ENCODE measurements around the gene SLC23A3. TPM values are rescaled to one million over a fixed set of nuclear protein-coding genes. Genes with fewer than 3 reads are reported as not detected.

The SLC23A3 gene
- total and polyA plus RNA-seq, 10 of the 15 experiments (the other 5 are each of a cell fraction or from before 2014, with no cell fraction given) = 0.07 to 1.0 (median 0.40) TPM; not detected in 1

GRCh38 chr2:219197388-219197787 is 27.6 kb upstream of the SLC23A3 start:
- Histone ChIP-seq H3K4me3 (no peak overlapping the region), H3K9ac (ENCODE audit: control insufficient read depth, insufficient read depth, low read length) (no peak overlapping the region), H2AFZ (ENCODE audit: control insufficient read depth, low read depth, low read length) (no peak overlapping the region), H3K4me1 (ENCODE audit: control insufficient read depth, insufficient read depth, low read length) (no peaks in the 10 kb centered on the region), H3K27ac (ENCODE audit: control insufficient read depth, insufficient read depth) (no peak overlapping the region), H3K36me3 (ENCODE audit: control insufficient read depth in 2 of 2, insufficient read depth in 2 of 2, low read length in 1 of 2) (no peaks in the 10 kb centered on the region), H3K27me3 (replicated peaks in 1 of 2; ENCODE audit: control insufficient read depth in 2 of 2, insufficient read depth in 2 of 2, low read length in 1 of 2) (no peaks in the 10 kb centered on the region), H4K20me1 (ENCODE audit: control insufficient read depth, insufficient read depth) (no peaks in the 10 kb centered on the region), H3K9me3 (replicated peaks; ENCODE audit: control insufficient read depth, insufficient read depth, low read length) (no peaks in the 10 kb centered on the region), H3K79me2 (ENCODE audit: control insufficient read depth, insufficient read depth, low read length) (no peaks in the 10 kb centered on the region), H3K4me2 (ENCODE audit: control insufficient read depth, insufficient read depth) (no peak overlapping the region)
- intact Hi-C loops (cut with micrococcal nuclease; ENCODE audit: unreplicated experiment) = no loop called here
- ChIA-PET RAD21 (ENCODE audit: unreplicated experiment) (interaction anchor here (1.0 kb wide), 1 partner anchor 9 kb away, joined by 3 read pairs; no protein-coding TSS in a partner anchor), SMC1A (ENCODE audit: uncharacterized antibody, unreplicated experiment) (no interaction called here), POLR2A (interaction anchor here (0.7 kb wide), 1 partner anchor 61 kb away, joined by 3 read pairs; no protein-coding TSS in a partner anchor), CTCF (interaction anchor here (0.7 to 1.3 kb wide), 3 partner anchors 17 to 26 kb away, joined by 3 read pairs; no protein-coding TSS in a partner anchor)
- 0% methylated on average over 1 of the region's 1 CpG for WGBS (ENCODE audit: insufficient coverage, insufficient replicate concordance, low lambda C conversion rate, missing lambda C conversion rate)
- ATAC-seq (no peak), DNase-seq (ENCODE audit: low read depth, low spot score) (no peak), FAIRE-seq (no peak)
- BruUV-seq (replicated peaks) = no TSS peak
- in situ Hi-C loops (cut with MboI) = no loop called here
- no peak for TF ChIP-seq TCF3 (IDR thresholded peaks at IDR 0.05; ENCODE audit: borderline replicate concordance, insufficient read depth, low read depth, low read length)
- TF ChIP-seq YBX1 (IDR thresholded peaks at IDR 0.05) = no peak
- TF ChIP-seq, protein P1, sequence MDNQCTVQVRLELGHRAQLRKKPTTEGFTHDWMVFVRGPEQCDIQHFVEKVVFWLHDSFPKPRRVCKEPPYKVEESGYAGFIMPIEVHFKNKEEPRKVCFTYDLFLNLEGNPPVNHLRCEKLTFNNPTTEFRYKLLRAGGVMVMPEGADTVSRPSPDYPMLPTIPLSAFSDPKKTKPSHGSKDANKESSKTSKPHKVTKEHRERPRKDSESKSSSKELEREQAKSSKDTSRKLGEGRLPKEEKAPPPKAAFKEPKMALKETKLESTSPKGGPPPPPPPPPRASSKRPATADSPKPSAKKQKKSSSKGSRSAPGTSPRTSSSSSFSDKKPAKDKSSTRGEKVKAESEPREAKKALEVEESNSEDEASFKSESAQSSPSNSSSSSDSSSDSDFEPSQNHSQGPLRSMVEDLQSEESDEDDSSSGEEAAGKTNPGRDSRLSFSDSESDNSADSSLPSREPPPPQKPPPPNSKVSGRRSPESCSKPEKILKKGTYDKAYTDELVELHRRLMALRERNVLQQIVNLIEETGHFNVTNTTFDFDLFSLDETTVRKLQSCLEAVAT (IDR thresholded peaks at IDR 0.05) = no peak

- H3K4me3 ChIP-seq = no peak overlapping the region
- RAD21 ChIA-PET (ENCODE audit: unreplicated experiment) = no interaction called here
- ATAC-seq (peak; percentile 17; the same call in 1 of the 3 replicates), DNase-seq (ENCODE audit: low read depth, low spot score) (no peak), FAIRE-seq (no peak)
- SMC1A ChIA-PET (ENCODE audit: uncharacterized antibody, unreplicated experiment) = no interaction called here
- TF ChIP-seq SPI1 (IDR thresholded peaks at IDR 0.05; ENCODE audit: borderline replicate concordance, insufficient read depth, low read depth, low read length) (peak; percentile 71), ZNF24 (IDR thresholded peaks at IDR 0.05) (no peak), GABPA (IDR thresholded peaks at IDR 0.05; ENCODE audit: low read depth) (no peak), RELB (IDR thresholded peaks at IDR 0.05; ENCODE audit: low read depth) (0 out of 2 replicates have a peak, but pooled peaks have one; percentile 19), ZNF207 (IDR thresholded peaks at IDR 0.05; ENCODE audit: borderline replicate concordance) (no peak), NBN (IDR thresholded peaks at IDR 0.05) (0 out of 2 replicates have a peak, but pooled peaks have one; percentile 32), POLR2AphosphoS2 (IDR thresholded peaks at IDR 0.05; ENCODE audit: low read depth, low read length) (0 out of 2 replicates have a peak, but pooled peaks have one; percentile 28), ZNF384 (IDR thresholded peaks at IDR 0.05; ENCODE audit: borderline replicate concordance, low read depth, low read length) (no peak), SP1 (IDR thresholded peaks at IDR 0.05; ENCODE audit: low read depth, low read length) (no peak)
- TF ChIP-seq, protein P2, sequence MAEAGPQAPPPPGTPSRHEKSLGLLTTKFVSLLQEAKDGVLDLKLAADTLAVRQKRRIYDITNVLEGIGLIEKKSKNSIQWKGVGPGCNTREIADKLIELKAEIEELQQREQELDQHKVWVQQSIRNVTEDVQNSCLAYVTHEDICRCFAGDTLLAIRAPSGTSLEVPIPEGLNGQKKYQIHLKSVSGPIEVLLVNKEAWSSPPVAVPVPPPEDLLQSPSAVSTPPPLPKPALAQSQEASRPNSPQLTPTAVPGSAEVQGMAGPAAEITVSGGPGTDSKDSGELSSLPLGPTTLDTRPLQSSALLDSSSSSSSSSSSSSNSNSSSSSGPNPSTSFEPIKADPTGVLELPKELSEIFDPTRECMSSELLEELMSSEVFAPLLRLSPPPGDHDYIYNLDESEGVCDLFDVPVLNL (IDR thresholded peaks at IDR 0.05; ENCODE audit: low read depth, low read length) = no peak
- peaks cover 4 to 8% of the 10 kb centered on the region in 2 experiments; a peak in 2 of 4 replicates for H3K36me3 ChIP-seq (ENCODE audit: control insufficient read depth in 2 of 2, insufficient read depth in 2 of 2, low read length in 1 of 2)
- no peaks in the 10 kb centered on the region for H3K27me3 ChIP-seq (replicated peaks in 1 of 2; ENCODE audit: control insufficient read depth in 2 of 2, insufficient read depth in 2 of 2, low read length in 1 of 2)
- no peaks in the 10 kb centered on the region for H4K20me1 ChIP-seq (ENCODE audit: control insufficient read depth, insufficient read depth)
- in situ Hi-C loops (cut with MboI) (no loop called here), intact Hi-C loops (cut with micrococcal nuclease; ENCODE audit: unreplicated experiment) (no loop called here)
- no peak overlapping the region for H2AFZ ChIP-seq (ENCODE audit: control insufficient read depth, low read depth, low read length)
- H3K4me2 ChIP-seq (ENCODE audit: control insufficient read depth, insufficient read depth) = no peak overlapping the region
- WGBS (ENCODE audit: insufficient coverage, insufficient replicate concordance, low lambda C conversion rate, missing lambda C conversion rate) = 65% methylated on average over 6 of the region's 7 CpGs
- no peaks in the 10 kb centered on the region for H3K79me2 ChIP-seq (ENCODE audit: control insufficient read depth, insufficient read depth, low read length)
- no peaks in the 10 kb centered on the region; the same call in 1 of the 2 replicates for H3K4me1 ChIP-seq (ENCODE audit: control insufficient read depth, insufficient read depth, low read length)
- BruUV-seq (replicated peaks) = no TSS peak
- H3K27ac ChIP-seq (ENCODE audit: control insufficient read depth, insufficient read depth) = no peak overlapping the region
- H3K9ac ChIP-seq (ENCODE audit: control insufficient read depth, insufficient read depth, low read length) = no peak overlapping the region
- POLR2A ChIA-PET = no interaction called here
- no peaks in the 10 kb centered on the region for H3K9me3 ChIP-seq (replicated peaks; ENCODE audit: control insufficient read depth, insufficient read depth, low read length)
- CTCF ChIA-PET = no interaction called here
Measured at GRCh38 chr2:219186754-219187456, 17.1 kb upstream of the SLC23A3 start.
